A549 (cell line): ENCODE data around the gene MAGI1.

Experiments used
- FOSL2 ChIP-seq, 2 experiments: fragments of 450-650 bp in 1 of 2; fragments of >200 bp in 1 of 2; sonication (Bioruptor Twin) in 1 of 2; formaldehyde crosslinking; IDR thresholded peaks; 2 replicates each; pipeline versions ENCODE4 v1.5.0 to v1.6.1; 2016 to 2020; ENCODE audit warnings: mild to moderate bottlenecking in 1 of 2, moderate library complexity in 1 of 2
- HDAC2 ChIP-seq: fragments of 200-600 bp; sonication (generic); IDR thresholded peaks from 2 replicates; pipeline ENCODE4 v1.6.1; 2016
- JUN ChIP-seq, 2 experiments: fragments of >200 bp; sonication (Bioruptor Twin); formaldehyde crosslinking; IDR thresholded peaks; 2 replicates in 1 of 2; 3 replicates in 1 of 2; pipeline ENCODE4 v1.6.1; 2016 to 2017
- MYC ChIP-seq: IDR thresholded peaks from 2 replicates; pipeline ENCODE4 v1.6.1; 2012; ENCODE audit warnings: mild to moderate bottlenecking, inconsistent platforms, low read length, improper control_type of control experiment, borderline replicate concordance
- NFE2L2 ChIP-seq: fragments of 150-350 bp; conservative IDR thresholded peaks from 2 replicates; pipeline ENCODE4 v1.6.1; 2014; ENCODE audit warnings: low read length
- RAD21 ChIP-seq, 2 experiments: fragments of >200 bp in 1 of 2; sonication (Bioruptor Twin) in 1 of 2; formaldehyde crosslinking in 1 of 2; IDR thresholded peaks in 1 of 2; conservative IDR thresholded peaks in 1 of 2; 2 replicates in 1 of 2; 3 replicates in 1 of 2; pipeline ENCODE4 v1.6.1; 2012 to 2018; ENCODE audit warnings: inconsistent platforms in 1 of 2
- SMC3 ChIP-seq: fragments of >200 bp; sonication (Bioruptor Twin); formaldehyde crosslinking; IDR thresholded peaks from 3 replicates; pipeline ENCODE4 v1.6.1; 2018; ENCODE audit warnings: inconsistent platforms
- ZSCAN20 ChIP-seq: fragments of 250-450 bp; sonication (Bioruptor Pico); IDR thresholded peaks from 2 replicates; pipeline ENCODE4 v1.8.0; 2022; ENCODE audit warnings: mild to moderate bottlenecking, moderate library complexity
- TF ChIP-seq, protein P1 (sequence below): fragments of >200 bp; sonication (Bioruptor Twin); formaldehyde crosslinking; IDR thresholded peaks from 3 replicates; pipeline ENCODE4 v1.5.1; 2016
- TF ChIP-seq, protein P2 (sequence below): IDR thresholded peaks from 2 replicates; pipeline ENCODE4 v1.6.1; 2012
- TF ChIP-seq, protein P3 (sequence below): fragments of 200-600 bp; sonication (generic); IDR thresholded peaks from 2 replicates; pipeline ENCODE4 v1.6.1; 2016; ENCODE audit warnings: antibody characterized with exemption, mild to moderate bottlenecking, moderate library complexity

DNA sequence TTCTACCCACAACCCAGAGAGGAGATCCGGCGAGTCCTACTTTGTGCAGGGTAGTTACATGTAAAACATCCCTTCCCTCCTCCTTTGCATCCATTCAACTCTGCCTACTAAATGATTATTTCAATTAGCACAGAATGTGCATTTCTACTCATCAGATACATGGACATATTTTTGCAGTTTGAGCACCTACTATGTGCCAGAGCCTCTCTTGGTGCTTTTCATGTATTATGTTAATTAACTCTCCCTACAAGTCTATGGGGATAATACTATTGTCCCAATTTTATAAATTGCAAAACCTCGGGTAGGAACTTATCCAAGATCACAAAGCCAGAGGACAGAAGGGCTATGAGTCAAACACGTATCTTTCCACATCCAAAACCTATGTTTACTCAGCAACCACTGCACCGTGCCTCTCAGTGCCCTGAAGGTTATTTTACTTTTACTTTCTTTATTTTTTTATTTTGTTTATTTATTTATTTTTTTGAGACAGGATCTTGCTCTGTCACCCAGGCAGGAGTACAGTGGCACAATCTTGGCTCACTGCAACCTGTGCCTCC lies 432.8 kb downstream of the MAGI1 start:
- TF ChIP-seq, protein P1, sequence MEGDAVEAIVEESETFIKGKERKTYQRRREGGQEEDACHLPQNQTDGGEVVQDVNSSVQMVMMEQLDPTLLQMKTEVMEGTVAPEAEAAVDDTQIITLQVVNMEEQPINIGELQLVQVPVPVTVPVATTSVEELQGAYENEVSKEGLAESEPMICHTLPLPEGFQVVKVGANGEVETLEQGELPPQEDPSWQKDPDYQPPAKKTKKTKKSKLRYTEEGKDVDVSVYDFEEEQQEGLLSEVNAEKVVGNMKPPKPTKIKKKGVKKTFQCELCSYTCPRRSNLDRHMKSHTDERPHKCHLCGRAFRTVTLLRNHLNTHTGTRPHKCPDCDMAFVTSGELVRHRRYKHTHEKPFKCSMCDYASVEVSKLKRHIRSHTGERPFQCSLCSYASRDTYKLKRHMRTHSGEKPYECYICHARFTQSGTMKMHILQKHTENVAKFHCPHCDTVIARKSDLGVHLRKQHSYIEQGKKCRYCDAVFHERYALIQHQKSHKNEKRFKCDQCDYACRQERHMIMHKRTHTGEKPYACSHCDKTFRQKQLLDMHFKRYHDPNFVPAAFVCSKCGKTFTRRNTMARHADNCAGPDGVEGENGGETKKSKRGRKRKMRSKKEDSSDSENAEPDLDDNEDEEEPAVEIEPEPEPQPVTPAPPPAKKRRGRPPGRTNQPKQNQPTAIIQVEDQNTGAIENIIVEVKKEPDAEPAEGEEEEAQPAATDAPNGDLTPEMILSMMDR, result no peak
- TF ChIP-seq, protein P2, sequence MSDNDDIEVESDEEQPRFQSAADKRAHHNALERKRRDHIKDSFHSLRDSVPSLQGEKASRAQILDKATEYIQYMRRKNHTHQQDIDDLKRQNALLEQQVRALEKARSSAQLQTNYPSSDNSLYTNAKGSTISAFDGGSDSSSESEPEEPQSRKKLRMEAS, result no peak
- TF ChIP-seq JUN (IDR thresholded peaks at IDR 0.05), result no peak
- no peak for TF ChIP-seq RAD21 (conservative IDR thresholded peaks at IDR 0.05 in 1 of 2, IDR thresholded peaks at IDR 0.05 in 1 of 2)
- TF ChIP-seq FOSL2 (IDR thresholded peaks at IDR 0.05), result no peak
- TF ChIP-seq FOSL2 (CRISPR knock-in tag; IDR thresholded peaks at IDR 0.05), result no peak
- no peak for TF ChIP-seq NFE2L2
- TF ChIP-seq MYC, result no peak
- no peak for TF ChIP-seq SMC3
- TF ChIP-seq, protein P3, sequence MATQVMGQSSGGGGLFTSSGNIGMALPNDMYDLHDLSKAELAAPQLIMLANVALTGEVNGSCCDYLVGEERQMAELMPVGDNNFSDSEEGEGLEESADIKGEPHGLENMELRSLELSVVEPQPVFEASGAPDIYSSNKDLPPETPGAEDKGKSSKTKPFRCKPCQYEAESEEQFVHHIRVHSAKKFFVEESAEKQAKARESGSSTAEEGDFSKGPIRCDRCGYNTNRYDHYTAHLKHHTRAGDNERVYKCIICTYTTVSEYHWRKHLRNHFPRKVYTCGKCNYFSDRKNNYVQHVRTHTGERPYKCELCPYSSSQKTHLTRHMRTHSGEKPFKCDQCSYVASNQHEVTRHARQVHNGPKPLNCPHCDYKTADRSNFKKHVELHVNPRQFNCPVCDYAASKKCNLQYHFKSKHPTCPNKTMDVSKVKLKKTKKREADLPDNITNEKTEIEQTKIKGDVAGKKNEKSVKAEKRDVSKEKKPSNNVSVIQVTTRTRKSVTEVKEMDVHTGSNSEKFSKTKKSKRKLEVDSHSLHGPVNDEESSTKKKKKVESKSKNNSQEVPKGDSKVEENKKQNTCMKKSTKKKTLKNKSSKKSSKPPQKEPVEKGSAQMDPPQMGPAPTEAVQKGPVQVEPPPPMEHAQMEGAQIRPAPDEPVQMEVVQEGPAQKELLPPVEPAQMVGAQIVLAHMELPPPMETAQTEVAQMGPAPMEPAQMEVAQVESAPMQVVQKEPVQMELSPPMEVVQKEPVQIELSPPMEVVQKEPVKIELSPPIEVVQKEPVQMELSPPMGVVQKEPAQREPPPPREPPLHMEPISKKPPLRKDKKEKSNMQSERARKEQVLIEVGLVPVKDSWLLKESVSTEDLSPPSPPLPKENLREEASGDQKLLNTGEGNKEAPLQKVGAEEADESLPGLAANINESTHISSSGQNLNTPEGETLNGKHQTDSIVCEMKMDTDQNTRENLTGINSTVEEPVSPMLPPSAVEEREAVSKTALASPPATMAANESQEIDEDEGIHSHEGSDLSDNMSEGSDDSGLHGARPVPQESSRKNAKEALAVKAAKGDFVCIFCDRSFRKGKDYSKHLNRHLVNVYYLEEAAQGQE, result no peak
- no peak for TF ChIP-seq ZSCAN20 (CRISPR knock-in tag)
- no peak for TF ChIP-seq HDAC2
